ENCODE measurements around the gene REM2. TPM values are rescaled to one million over a fixed set of nuclear protein-coding genes. Genes with fewer than 3 reads are reported as not detected.

REM2 gene
- total and polyA plus RNA-seq, 2 of the 4 experiments (the other 2 are of a cell fraction) = under 0.01 to 0.07 TPM

DNA sequence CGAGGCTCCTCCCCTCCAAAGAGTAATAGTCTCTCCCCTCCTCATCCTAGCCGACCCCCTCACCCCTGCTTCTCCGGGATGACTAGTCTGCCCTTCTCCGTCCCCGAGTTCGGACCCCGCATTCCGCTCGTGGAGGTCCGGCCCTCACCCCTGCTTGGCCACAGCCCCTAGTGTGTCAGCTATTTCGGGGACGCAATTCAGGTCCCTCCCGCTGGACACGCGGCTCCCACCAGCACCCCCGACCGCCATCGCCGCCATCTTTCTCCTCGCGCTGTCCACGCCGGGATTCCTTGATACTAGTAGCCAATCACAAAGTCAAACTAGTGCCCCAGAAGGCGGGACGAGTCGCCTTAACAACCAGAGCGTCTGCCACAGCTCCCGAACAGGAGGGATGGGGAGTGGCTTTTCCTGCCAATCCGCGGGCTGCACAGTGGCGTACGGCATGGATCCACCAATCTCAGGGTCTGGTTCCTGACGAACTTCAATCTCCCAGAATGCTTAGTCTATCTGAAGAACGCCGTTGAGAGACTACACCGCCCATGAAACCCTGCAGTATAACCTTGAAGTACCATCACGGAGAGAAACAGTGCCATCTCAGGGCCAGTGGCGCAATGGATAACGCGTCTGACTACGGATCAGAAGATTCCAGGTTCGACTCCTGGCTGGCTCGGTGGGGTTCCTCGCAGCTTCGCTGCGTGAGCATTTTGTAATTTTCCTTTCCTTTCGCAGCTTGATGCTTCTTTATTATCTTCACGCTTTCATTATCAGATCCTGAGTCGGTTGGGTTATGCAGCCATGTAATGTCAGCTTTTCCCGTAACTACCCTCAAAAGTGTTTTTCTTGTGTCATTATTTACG, 46.3 kb downstream of the REM2 start, which contains the start of gene PRMT5 (continued):
- no peak for TF ChIP-seq RAD21 (IDR thresholded peaks at IDR 0.05; ENCODE audit: low read length)
- peak; percentile 91 for TF ChIP-seq POLR2A (IDR thresholded peaks at IDR 0.05; ENCODE audit: low read depth, low read length)
- TF ChIP-seq NFE2L2 (IDR thresholded peaks at IDR 0.05; ENCODE audit: low read depth, low read length) = 0 out of 2 replicates have a peak, but pooled peaks have one; percentile 6
- TF ChIP-seq CHD1 (IDR thresholded peaks at IDR 0.05; ENCODE audit: low read depth, low read length) = no peak

DNA sequence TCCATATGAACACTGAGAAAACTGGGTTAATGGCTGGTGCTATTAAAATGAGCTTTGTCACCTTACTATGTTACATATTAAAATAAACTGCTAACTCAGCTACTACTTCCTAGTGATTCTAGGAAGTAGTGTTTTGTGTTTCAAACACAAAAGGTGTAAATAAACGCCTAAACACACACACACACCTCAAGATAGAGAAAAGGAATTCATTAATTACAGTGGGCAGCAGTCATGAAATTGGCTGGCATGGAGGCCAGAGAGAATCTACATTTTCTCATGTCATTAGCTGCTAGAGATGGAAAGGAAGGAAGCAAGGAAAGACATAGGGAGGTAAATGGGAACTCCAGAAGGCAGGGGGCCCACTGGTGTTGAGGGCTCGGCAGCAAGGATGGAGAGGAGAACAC, 46.9 kb downstream of the REM2 start:
- TF ChIP-seq MAFK (IDR thresholded peaks at IDR 0.05; ENCODE audit: low read depth, low read length) (peak; percentile 49), RAD21 (IDR thresholded peaks at IDR 0.05; ENCODE audit: low read length) (no peak)
- Histone ChIP-seq H3K4me3 (ENCODE audit: insufficient read depth, low read depth, low read length) (peak overlapping the region; percentile 45), H3K18ac (ENCODE audit: low read depth, low read length) (peak overlapping the region; percentile 1; the same call in 1 of the 2 replicates), H2AFZ (replicated peaks; ENCODE audit: low read length, poor library complexity) (peak overlapping the region; percentile 88), H3K14ac (replicated peaks; ENCODE audit: low read depth, low read length) (peak overlapping the region; percentile 55), H2AK5ac (ENCODE audit: low read depth, low read length) (peak overlapping the region; percentile 26; the same call in 1 of the 2 replicates), H4K5ac (ENCODE audit: low read depth, low read length) (peak overlapping the region; percentile 43), H2BK120ac (ENCODE audit: low read depth, low read length) (peak overlapping the region; percentile 17; the same call in 1 of the 2 replicates), H3K27me3 (ENCODE audit: control insufficient read depth, insufficient read depth, low read length) (no peaks in the 10 kb centered on the region), H4K20me1 (ENCODE audit: insufficient read depth, low read length) (no peaks in the 10 kb centered on the region), H3K4me1 (ENCODE audit: control insufficient read depth, insufficient read depth, low read length) (peaks cover 3% of the 10 kb centered on the region; the same call in 1 of the 2 replicates), H3K27ac (ENCODE audit: insufficient read depth, low read length) (peak overlapping the region; percentile 41), H4K91ac (ENCODE audit: insufficient read depth, low read depth, low read length) (peak overlapping the region; percentile 2; the same call in 1 of the 2 replicates), H3K23ac (ENCODE audit: low read depth, low read length) (peak overlapping the region; percentile 13; the same call in 1 of the 2 replicates), H3K79me1 (ENCODE audit: low read depth in 1 of 2, low read length in 2 of 2) (peaks cover 7 to 33% of the 10 kb centered on the region in 2 experiments), H2BK20ac (ENCODE audit: low read depth, low read length) (no peak overlapping the region), H3K4ac (ENCODE audit: low read depth, low read length) (peak overlapping the region; percentile 51), H3K4me2 (ENCODE audit: low read depth, low read length) (peak overlapping the region; percentile 71), H2BK15ac (ENCODE audit: low read depth, low read length) (peak overlapping the region; percentile 5; the same call in 1 of the 3 replicates), H3K56ac (ENCODE audit: extremely low read depth, insufficient read depth, low read length) (peak overlapping the region; percentile 46), H2BK5ac (ENCODE audit: low read depth, low read length, poor library complexity, severe bottlenecking) (peak overlapping the region; percentile 22), H3K9ac (ENCODE audit: low read depth, low read length) (peak overlapping the region; percentile 62), H3K9me3 (ENCODE audit: control insufficient read depth, insufficient read depth, low read length) (no peaks in the 10 kb centered on the region), H3K36me3 (ENCODE audit: control insufficient read depth, insufficient read depth, low read length) (peaks cover 8% of the 10 kb centered on the region), H2AK9ac (replicated peaks; ENCODE audit: low read depth, low read length, poor library complexity) (peak overlapping the region; percentile 42), H4K8ac (ENCODE audit: low read depth in 2 of 2, low read length in 2 of 2) (peak overlapping the region; percentile 33 to 76; a peak in 3 of 4 replicates), H3K9me1 (ENCODE audit: insufficient read depth, low read length) (peaks cover 3% of the 10 kb centered on the region; the same call in 1 of the 2 replicates)
- BruUV-seq (replicated peaks) = no TSS peak
- in situ Hi-C loops (cut with MboI; ENCODE audit: low sequenced_read_pairs) (no loop called here), intact Hi-C loops (cut with micrococcal nuclease) (loop anchor here (2.0 kb wide), 3 partner anchors 27 to 133 kb away; partner anchors contain the start of genes AJUBA and HAUS4), dilution Hi-C loops (cut with HindIII; ENCODE audit: low sequenced_read_pairs, unreplicated experiment) (no loop called here)
- POLR2A ChIA-PET (ENCODE audit: unreplicated experiment) = interaction anchor here (0.5 to 1.0 kb wide), 2 partner anchors 94 to 122 kb away, joined by 4 to 9 read pairs; no protein-coding TSS in a partner anchor
- CTCF ChIA-PET = interaction anchor here (0.8 to 2.1 kb wide), 12 partner anchors 10 to 107 kb away, joined by 3 to 13 read pairs (median 4); partner anchors contain the start of genes AJUBA, HAUS4 and RBM23
- ATAC-seq (ENCODE audit: low read depth) (no peak; the same call in 1 of the 2 replicates), DNase-seq (no peak)
- WGBS, 2 experiments (ENCODE audit: extremely low coverage in 2 of 2, insufficient read length in 1 of 2) = 0% methylated on average over 1 of the region's 2 CpGs; no CpG with 5 or more reads in 1 of the 2 experiments
